Caco-2 (cell line): ENCODE data around the gene RYR2. TPM values are rescaled to one million over a fixed set of nuclear protein-coding genes. Genes with fewer than 3 reads are reported as not detected.

Experiments
- BruUV-seq: library from RNA; stranded (reverse); fragments of 400-500 nt; replicated peaks from 2 replicates; lab custom pipeline; 2021; lab: Mats Ljungman, UMichigan
- CTCF ChIA-PET: fragments of 300-600 bp; sonication (Branson Sonifier 250); formaldehyde crosslinking; loops from one replicate; lab custom pipeline; 2022; ENCODE audit warnings: antibody characterized with exemption; lab: Charles Lee
- POLR2A ChIA-PET: fragments of 300-600 bp; sonication (Branson Sonifier 250); formaldehyde crosslinking; loops from one replicate; lab custom pipeline; 2022; ENCODE audit warnings: antibody characterized with exemption; lab: Charles Lee
- DNase-seq, 2 experiments: peaks; one replicate each; pipeline versions ENCODE4 v3.0.0 to v3.0.0-alpha.2; 2020 to 2022
- H3K27me3 ChIP-seq: replicated peaks from 2 replicates; pipeline ENCODE4 v1.6.0; 2011; ENCODE audit warnings: low read length; ENCODE audit not compliant: control insufficient read depth, insufficient read depth
- H3K36me3 ChIP-seq: 2 replicates; pipeline ENCODE4 v1.5.1; 2011; ENCODE audit warnings: low read length; ENCODE audit not compliant: control insufficient read depth, insufficient read depth
- H3K4me1 ChIP-seq: fragments of 250-450 bp; sonication (Bioruptor Pico); 2 replicates; pipeline ENCODE4 v1.5.1; 2020; ENCODE audit warnings: mild to moderate bottlenecking
- H3K4me3 ChIP-seq: 2 replicates; pipeline ENCODE4 v1.5.1; 2011; ENCODE audit warnings: low read depth, mild to moderate bottlenecking, control low read depth, low read length
- H3K9me3 ChIP-seq: fragments of 250-450 bp; sonication (Bioruptor Pico); 2 replicates; pipeline ENCODE4 v1.5.1; 2020; ENCODE audit warnings: mild to moderate bottlenecking, moderate library complexity
- H3K27ac Mint-ChIP-seq: one replicate; pipeline ENCODE4 v1.8.0; 2022; ENCODE audit warnings: mixed read lengths; ENCODE audit not compliant: unreplicated experiment
- H3K27me3 Mint-ChIP-seq: one replicate; pipeline ENCODE4 v1.8.0; 2022; ENCODE audit warnings: mixed read lengths; ENCODE audit not compliant: insufficient read depth, unreplicated experiment
- H3K36me3 Mint-ChIP-seq: one replicate; pipeline ENCODE4 v1.8.0; 2022; ENCODE audit warnings: mild to moderate bottlenecking, mixed read lengths; ENCODE audit not compliant: insufficient read depth, unreplicated experiment
- H3K4me1 Mint-ChIP-seq: one replicate; pipeline ENCODE4 v1.8.0; 2022; ENCODE audit warnings: low read depth, mixed read lengths; ENCODE audit not compliant: unreplicated experiment
- H3K4me3 Mint-ChIP-seq: one replicate; pipeline ENCODE4 v1.8.0; 2022; ENCODE audit warnings: mild to moderate bottlenecking, moderate library complexity, mixed read lengths; ENCODE audit not compliant: unreplicated experiment
- H3K9me3 Mint-ChIP-seq: one replicate; pipeline ENCODE4 v1.8.0; 2022; ENCODE audit warnings: mixed read lengths; ENCODE audit not compliant: unreplicated experiment
- CTCF ChIP-seq, 2 experiments: fragments of 200-600 bp in 1 of 2; IDR thresholded peaks; 1 replicate in 1 of 2; 2 replicates in 1 of 2; pipeline versions ENCODE4 v1.5.1 to v1.8.0; 2011 to 2022; ENCODE audit warnings: antibody characterized with exemption in 1 of 2, control low read depth in 1 of 2, inconsistent platforms in 1 of 2, low read depth in 1 of 2, low read length in 1 of 2, mild to moderate bottlenecking in 1 of 2, moderate library complexity in 1 of 2; ENCODE audit not compliant: insufficient read depth in 1 of 2, severe bottlenecking in 1 of 2, unreplicated experiment in 1 of 2
- intact Hi-C: fragments of 100-400 bp; cut with micrococcal nuclease; formaldehyde crosslinking; loops from one replicate; pipeline ENCODE4 v1.10.0; 2022; ENCODE audit not compliant: unreplicated experiment
- total RNA-seq: library from RNA; stranded (reverse); gene quantifications from 2 replicates; pipeline ENCODE4 v1.2.3, GENCODE V29; 2022

Gene RYR2
- total RNA-seq, 1 experiment from 2014 or later = 3.4 TPM

- ChIA-PET CTCF (no interaction called here), POLR2A (no interaction called here)
- H3K27me3 ChIP-seq = no peaks in the 10 kb centered on the region
- Mint-ChIP-seq H3K4me3 (no peak overlapping the region), H3K27ac (no peak overlapping the region), H3K4me1 (no peaks in the 10 kb centered on the region), H3K36me3 (no peaks in the 10 kb centered on the region), H3K9me3 (no peaks in the 10 kb centered on the region), H3K27me3 (peaks cover 13% of the 10 kb centered on the region)
- no peak for TF ChIP-seq CTCF (IDR thresholded peaks at IDR 0.05; ENCODE audit: insufficient read depth in 1 of 2, low read depth in 1 of 2, low read length in 1 of 2, severe bottlenecking in 1 of 2, unreplicated experiment in 1 of 2)
- H3K36me3 ChIP-seq = no peaks in the 10 kb centered on the region
- no peaks in the 10 kb centered on the region for H3K4me1 ChIP-seq
- H3K9me3 ChIP-seq = no peaks in the 10 kb centered on the region
- no TSS peak for BruUV-seq
- no peak overlapping the region for H3K4me3 ChIP-seq
- no peak for DNase-seq
- intact Hi-C loops = no loop called here
Observed at GRCh38 chr1:237258871-237259270, 216.9 kb downstream of the RYR2 start.

GRCh38 chr1:237261198-237261597 is 219.2 kb downstream of the RYR2 start:
- Histone ChIP-seq H3K27me3 (no peaks in the 10 kb centered on the region), H3K9me3 (no peaks in the 10 kb centered on the region), H3K4me3 (no peak overlapping the region), H3K36me3 (no peaks in the 10 kb centered on the region), H3K4me1 (no peaks in the 10 kb centered on the region)
- H3K4me1 Mint-ChIP-seq = no peaks in the 10 kb centered on the region
- ChIA-PET POLR2A (no interaction called here), CTCF (no interaction called here)
- intact Hi-C loops = no loop called here
- H3K4me3 Mint-ChIP-seq = no peak overlapping the region
- H3K27ac Mint-ChIP-seq = no peak overlapping the region
- H3K27me3 Mint-ChIP-seq = peaks cover 13% of the 10 kb centered on the region
- no peaks in the 10 kb centered on the region for H3K9me3 Mint-ChIP-seq
- no peaks in the 10 kb centered on the region for H3K36me3 Mint-ChIP-seq
- BruUV-seq = no TSS peak
- no peak for TF ChIP-seq CTCF (IDR thresholded peaks at IDR 0.05; ENCODE audit: insufficient read depth in 1 of 2, low read depth in 1 of 2, low read length in 1 of 2, severe bottlenecking in 1 of 2, unreplicated experiment in 1 of 2)
- DNase-seq = no peak

GRCh38 chr1:237267743-237268142 is 225.8 kb downstream of the RYR2 start:
- TF ChIP-seq CTCF (IDR thresholded peaks at IDR 0.05; ENCODE audit: insufficient read depth in 1 of 2, low read depth in 1 of 2, low read length in 1 of 2, severe bottlenecking in 1 of 2, unreplicated experiment in 1 of 2) = no peak
- BruUV-seq = no TSS peak
- H3K4me3 Mint-ChIP-seq = no peak overlapping the region
- no peaks in the 10 kb centered on the region for H3K9me3 ChIP-seq
- intact Hi-C loops = no loop called here
- H3K27me3 ChIP-seq = no peaks in the 10 kb centered on the region
- no peaks in the 10 kb centered on the region for H3K9me3 Mint-ChIP-seq
- ChIA-PET CTCF (no interaction called here), POLR2A (no interaction called here)
- H3K27me3 Mint-ChIP-seq = peaks cover 3% of the 10 kb centered on the region
- no peaks in the 10 kb centered on the region for H3K4me1 ChIP-seq
- no peak overlapping the region for H3K4me3 ChIP-seq
- no peaks in the 10 kb centered on the region for H3K36me3 Mint-ChIP-seq
- no peaks in the 10 kb centered on the region for H3K36me3 ChIP-seq
- no peak overlapping the region for H3K27ac Mint-ChIP-seq
- no peak for DNase-seq
- no peaks in the 10 kb centered on the region for H3K4me1 Mint-ChIP-seq
